SU-DHL-6 (cell line): ENCODE measurements around the gene NEK6.

Source experiments
- EZH2phosphoT487 ChIP-seq: fragments of 200-600 bp; sonication (generic), shearing (Covaris generic); conservative IDR thresholded peaks from 2 replicates; pipeline ENCODE4 v1.6.1; 2018; ENCODE audit warnings: mild to moderate bottlenecking, antibody characterized with exemption, low read length, moderate library complexity, mixed read lengths
- TF ChIP-seq, protein P1 (sequence below): fragments of 200-600 bp; sonication (generic); IDR thresholded peaks from one replicate; pipeline ENCODE4 v1.5.1; 2017; ENCODE audit warnings: antibody characterized with exemption, mild to moderate bottlenecking, low read length, moderate library complexity; ENCODE audit not compliant: insufficient read depth, poor library complexity, severe bottlenecking

- TF ChIP-seq, protein P1, sequence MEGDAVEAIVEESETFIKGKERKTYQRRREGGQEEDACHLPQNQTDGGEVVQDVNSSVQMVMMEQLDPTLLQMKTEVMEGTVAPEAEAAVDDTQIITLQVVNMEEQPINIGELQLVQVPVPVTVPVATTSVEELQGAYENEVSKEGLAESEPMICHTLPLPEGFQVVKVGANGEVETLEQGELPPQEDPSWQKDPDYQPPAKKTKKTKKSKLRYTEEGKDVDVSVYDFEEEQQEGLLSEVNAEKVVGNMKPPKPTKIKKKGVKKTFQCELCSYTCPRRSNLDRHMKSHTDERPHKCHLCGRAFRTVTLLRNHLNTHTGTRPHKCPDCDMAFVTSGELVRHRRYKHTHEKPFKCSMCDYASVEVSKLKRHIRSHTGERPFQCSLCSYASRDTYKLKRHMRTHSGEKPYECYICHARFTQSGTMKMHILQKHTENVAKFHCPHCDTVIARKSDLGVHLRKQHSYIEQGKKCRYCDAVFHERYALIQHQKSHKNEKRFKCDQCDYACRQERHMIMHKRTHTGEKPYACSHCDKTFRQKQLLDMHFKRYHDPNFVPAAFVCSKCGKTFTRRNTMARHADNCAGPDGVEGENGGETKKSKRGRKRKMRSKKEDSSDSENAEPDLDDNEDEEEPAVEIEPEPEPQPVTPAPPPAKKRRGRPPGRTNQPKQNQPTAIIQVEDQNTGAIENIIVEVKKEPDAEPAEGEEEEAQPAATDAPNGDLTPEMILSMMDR: no peak
- no peak for TF ChIP-seq EZH2phosphoT487
These were observed 79.8 kb downstream of the NEK6 start for GRCh38 chr9:124337562-124337961.
